Spinal cord (tissue), 10 donors: ENCODE data around the gene PA2G4. TPM values are rescaled to one million over a fixed set of nuclear protein-coding genes. Genes with fewer than 3 reads are reported as not detected.

Source experiments
- DNase-seq, 6 donors: peaks; one replicate each; pipeline versions ENCODE4 v3.0.0 to v3.0.0-alpha.2; 2013 to 2015; ENCODE audit warnings: low spot score in 6 of 6, low read depth in 4 of 6
- H3K27ac ChIP-seq: one replicate; pipeline ENCODE4 v1.5.1; 2013; ENCODE audit warnings: low read depth, low read length, control low read depth
- H3K27me3 ChIP-seq: one replicate; pipeline ENCODE4 v1.6.1; 2013; ENCODE audit warnings: low read length; ENCODE audit not compliant: control insufficient read depth, insufficient read depth
- H3K36me3 ChIP-seq: one replicate; pipeline ENCODE4 v1.6.1; 2013; ENCODE audit warnings: low read length; ENCODE audit not compliant: control insufficient read depth, insufficient read depth
- H3K4me1 ChIP-seq: one replicate; pipeline ENCODE4 v1.6.1; 2013; ENCODE audit warnings: low read length; ENCODE audit not compliant: control insufficient read depth, insufficient read depth
- H3K4me3 ChIP-seq: one replicate; pipeline ENCODE4 v1.5.1; 2013; ENCODE audit warnings: low read depth, low read length, control low read depth
- H3K9me3 ChIP-seq: one replicate; pipeline ENCODE4 v1.6.1; 2013; ENCODE audit warnings: low read length; ENCODE audit not compliant: control insufficient read depth, insufficient read depth
- WGBS: methylation state at CpG from one replicate; pipeline ENCODE4 v1.1.5; 2013; ENCODE audit warnings: missing lambda C conversion rate; ENCODE audit not compliant: insufficient coverage; 5-methylcytosine and 5-hydroxymethylcytosine counted together
- polyA plus RNA-seq, 2 donors: library from polyadenylated mRNA; unstranded; fragments of 120-200 nt; gene quantifications; one replicate each; pipeline ENCODE4 v1.2.1, GENCODE V29; 2013; ENCODE audit not compliant: insufficient read length in 2 of 2
- total RNA-seq, 2 donors: library from RNA; depleted of rRNA in 1 of 2; stranded (reverse); fragments of 120-200 nt in 1 of 2; fragments of >200 nt in 1 of 2; gene quantifications; one replicate each; pipeline versions ENCODE4 v1.2.3 to v1.2.4, GENCODE V29; 2013 to 2014
- donor health status: healthy.

The PA2G4 gene
- total and polyA plus RNA-seq, 4 donors, result 63.6 to 126 (median 114) TPM

DNA sequence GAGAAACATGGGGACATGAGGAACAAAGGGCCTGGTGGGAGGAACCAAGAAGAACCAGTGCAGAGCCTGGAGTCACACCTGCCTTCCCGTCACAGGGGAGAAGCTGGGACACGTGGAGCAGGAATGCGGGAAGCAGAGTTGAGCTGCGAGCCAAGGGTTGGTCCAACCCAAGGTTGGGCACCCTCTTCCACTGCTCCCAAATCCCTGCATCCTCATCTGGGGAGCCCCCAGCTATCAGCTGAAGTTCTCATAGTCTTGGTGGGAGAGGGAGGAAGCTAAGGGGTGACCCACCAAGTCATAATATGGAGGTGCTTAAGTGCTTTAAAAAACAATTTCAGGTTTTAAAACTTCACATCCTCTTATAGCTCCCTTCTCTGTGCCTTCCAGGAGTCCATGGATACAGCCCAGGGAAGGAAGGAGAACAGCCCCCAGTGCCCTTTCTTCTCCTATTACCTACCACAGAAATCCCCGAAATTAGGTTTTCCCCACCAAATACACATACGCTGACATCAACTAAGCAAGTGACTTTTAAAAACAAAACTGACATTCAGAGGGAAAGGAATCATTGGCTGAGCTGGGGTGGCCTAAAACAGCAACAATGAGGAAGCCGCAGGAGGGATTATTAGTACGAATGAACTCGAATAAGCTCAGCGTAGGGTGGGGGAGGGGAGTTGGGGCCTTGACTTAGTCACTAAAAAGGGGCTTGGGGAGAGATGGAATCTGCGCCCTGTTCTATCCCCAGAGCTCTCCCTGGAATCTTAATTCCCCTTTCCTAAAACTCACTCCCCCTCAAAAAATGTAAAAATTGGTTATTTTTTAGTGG, 58.3 kb downstream of the PA2G4 start:
- WGBS, result no CpG with 5 or more reads among the region's 11 CpGs
- peaks cover 81% of the 10 kb centered on the region for H3K36me3 ChIP-seq
- no peaks in the 10 kb centered on the region for H3K9me3 ChIP-seq
- peaks cover 28% of the 10 kb centered on the region for H3K4me1 ChIP-seq
- no peak overlapping the region for H3K27ac ChIP-seq
- H3K27me3 ChIP-seq, result no peaks in the 10 kb centered on the region
- no peak overlapping the region for H3K4me3 ChIP-seq
- DNase-seq, result no peak

Other genes starting within 250 kb of the PA2G4 start
- 10 to 100 TPM; 17.8 to 31.5 TPM for gene PYM1, start 176.7 kb upstream of the PA2G4 start, total RNA-seq
- gene PYM1, start 176.7 kb upstream of the PA2G4 start, polyA plus RNA-seq, result 10 to 100 TPM; 33.2 to 36.7 TPM
- gene DGKA, start 173.4 kb upstream of the PA2G4 start, total RNA-seq, result 10 to 100 TPM; 19.5 to 33.3 TPM
- gene DGKA, start 173.4 kb upstream of the PA2G4 start, polyA plus RNA-seq, result 10 to 100 TPM; 33.1 to 35.0 TPM
- 1 to 10 TPM in 1 of 2 donors, under 1 TPM in 1; 0.79 to 8.8 TPM for gene PMEL, start 138.5 kb upstream of the PA2G4 start, total RNA-seq
- 1 to 10 TPM in 1 of 2 donors, under 1 TPM in 1; 0.70 to 1.5 TPM for gene PMEL, start 138.5 kb upstream of the PA2G4 start, polyA plus RNA-seq
- gene CDK2, start 137.7 kb upstream of the PA2G4 start, total RNA-seq, result 10 to 100 TPM; 14.5 to 54.4 TPM
- gene CDK2, start 137.7 kb upstream of the PA2G4 start, polyA plus RNA-seq, result 10 to 100 TPM; 25.5 to 32.0 TPM
- 10 to 100 TPM; 77.5 to 93.7 TPM for gene RAB5B, start 130.5 kb upstream of the PA2G4 start, total RNA-seq
- 100 to 1,000 TPM; 153 to 160 TPM for gene RAB5B, start 130.5 kb upstream of the PA2G4 start, polyA plus RNA-seq
- gene SUOX, start 107.3 kb upstream of the PA2G4 start, total RNA-seq, result 10 to 100 TPM; 17.7 to 46.1 TPM
- gene SUOX, start 107.3 kb upstream of the PA2G4 start, polyA plus RNA-seq, result 10 to 100 TPM; 36.7 to 45.6 TPM
- 1 to 10 TPM; 3.4 to 5.2 TPM for gene IKZF4, start 83.5 kb upstream of the PA2G4 start, total RNA-seq
- 10 to 100 TPM; 16.8 to 25.2 TPM for gene IKZF4, start 83.5 kb upstream of the PA2G4 start, polyA plus RNA-seq
- gene RPS26, start 62.6 kb upstream of the PA2G4 start, total RNA-seq, result 100 to 1,000 TPM in 1 of 2 donors, 10 to 100 TPM in 1; 97.6 to 270 TPM
- 100 to 1,000 TPM; 118 to 209 TPM for gene RPS26, start 62.6 kb upstream of the PA2G4 start, polyA plus RNA-seq
- gene ERBB3, start 24.4 kb upstream of the PA2G4 start, total RNA-seq, result 10 to 100 TPM; 41.1 to 73.9 TPM
- gene ERBB3, start 24.4 kb upstream of the PA2G4 start, polyA plus RNA-seq, result 10 to 100 TPM; 70.1 to 95.1 TPM
- 1,000 to 10,000 TPM in 1 of 2 donors, 100 to 1,000 TPM in 1; 970 to 5,681 TPM for gene RPL41, start 12.1 kb downstream of the PA2G4 start, total RNA-seq
- gene RPL41, start 12.1 kb downstream of the PA2G4 start, polyA plus RNA-seq, result 1,000 to 10,000 TPM; 2,766 to 3,172 TPM
- gene ZC3H10, start 13.7 kb downstream of the PA2G4 start, total RNA-seq, result 1 to 10 TPM; 5.2 to 7.1 TPM
- gene ZC3H10, start 13.7 kb downstream of the PA2G4 start, polyA plus RNA-seq, result 1 to 10 TPM; 4.1 to 6.0 TPM
- gene ESYT1, start 23.7 kb downstream of the PA2G4 start, total RNA-seq, result 10 to 100 TPM; 72.6 to 76.6 TPM
- 10 to 100 TPM; 42.6 to 49.7 TPM for gene ESYT1, start 23.7 kb downstream of the PA2G4 start, polyA plus RNA-seq
- gene MYL6B, start 48.0 kb downstream of the PA2G4 start, total RNA-seq, result 100 to 1,000 TPM in 1 of 2 donors, 10 to 100 TPM in 1; 69.4 to 199 TPM
- gene MYL6B, start 48.0 kb downstream of the PA2G4 start, polyA plus RNA-seq, result 100 to 1,000 TPM; 276 to 287 TPM
- gene MYL6, start 53.8 kb downstream of the PA2G4 start, total RNA-seq, result 1,000 to 10,000 TPM in 1 of 2 donors, 100 to 1,000 TPM in 1; 887 to 2,396 TPM
- gene MYL6, start 53.8 kb downstream of the PA2G4 start, polyA plus RNA-seq, result 1,000 to 10,000 TPM; 1,367 to 1,524 TPM
- gene SMARCC2, start 84.9 kb downstream of the PA2G4 start, total RNA-seq, result 100 to 1,000 TPM in 1 of 2 donors, 10 to 100 TPM in 1; 66.2 to 104 TPM
- gene SMARCC2, start 84.9 kb downstream of the PA2G4 start, polyA plus RNA-seq, result 100 to 1,000 TPM; 141 to 143 TPM
- gene RNF41, start 117.4 kb downstream of the PA2G4 start, total RNA-seq, result 10 to 100 TPM; 58.0 to 75.1 TPM
- 10 to 100 TPM; 51.5 to 56.7 TPM for gene RNF41, start 117.4 kb downstream of the PA2G4 start, polyA plus RNA-seq
- 10 to 100 TPM; 20.8 to 45.5 TPM for gene NABP2, start 119.8 kb downstream of the PA2G4 start, total RNA-seq
- 10 to 100 TPM; 46.3 to 48.3 TPM for gene NABP2, start 119.8 kb downstream of the PA2G4 start, polyA plus RNA-seq
- under 1 TPM in 1 of 2 donors, not detected in 1; 0.66 TPM for gene SLC39A5, start 125.5 kb downstream of the PA2G4 start, total RNA-seq
- 1 to 10 TPM in 1 of 2 donors, under 1 TPM in 1; 0.60 to 1.9 TPM for gene SLC39A5, start 125.5 kb downstream of the PA2G4 start, polyA plus RNA-seq
- 10 to 100 TPM; 20.9 to 23.2 TPM for gene ANKRD52, start 153.8 kb downstream of the PA2G4 start, total RNA-seq
- gene ANKRD52, start 153.8 kb downstream of the PA2G4 start, polyA plus RNA-seq, result 10 to 100 TPM; 42.7 to 54.7 TPM
- gene COQ10A, start 162.4 kb downstream of the PA2G4 start, total RNA-seq, result 10 to 100 TPM; 13.4 to 19.0 TPM
- gene COQ10A, start 162.4 kb downstream of the PA2G4 start, polyA plus RNA-seq, result 10 to 100 TPM; 24.9 to 29.9 TPM
- 100 to 1,000 TPM in 1 of 2 donors, 10 to 100 TPM in 1; 79.6 to 179 TPM for gene CS, start 195.8 kb downstream of the PA2G4 start, total RNA-seq
- gene CS, start 195.8 kb downstream of the PA2G4 start, polyA plus RNA-seq, result 100 to 1,000 TPM; 196 to 202 TPM
- gene CNPY2, start 211.4 kb downstream of the PA2G4 start, total RNA-seq, result 100 to 1,000 TPM in 1 of 2 donors, 10 to 100 TPM in 1; 46.7 to 163 TPM
- gene CNPY2, start 211.4 kb downstream of the PA2G4 start, polyA plus RNA-seq, result 100 to 1,000 TPM; 144 to 145 TPM
- 10 to 100 TPM; 41.0 to 74.1 TPM for gene PAN2, start 229.4 kb downstream of the PA2G4 start, total RNA-seq
- 10 to 100 TPM; 55.0 to 74.9 TPM for gene PAN2, start 229.4 kb downstream of the PA2G4 start, polyA plus RNA-seq
- under 1 TPM in 1 of 2 donors, not detected in 1; 0.22 TPM for gene IL23A, start 234.3 kb downstream of the PA2G4 start, total RNA-seq
- under 1 TPM; 0.46 to 0.80 TPM for gene IL23A, start 234.3 kb downstream of the PA2G4 start, polyA plus RNA-seq